ENCODE data around the gene MORF4L1.

Gene MORF4L1

GRCh38 chr15:78850352-78850751, 22.3 kb upstream of the MORF4L1 start:
- no peaks in the 10 kb centered on the region for H3K36me3 ChIP-seq (ENCODE audit: low read length)
- no peak overlapping the region for H3K27ac ChIP-seq (ENCODE audit: low read depth, low read length)
- H3K9ac ChIP-seq (ENCODE audit: low read length), result no peak overlapping the region
- H3K9me3 ChIP-seq (ENCODE audit: insufficient read depth, low read length), result no peaks in the 10 kb centered on the region
- H3K9me2 ChIP-seq (replicated peaks; ENCODE audit: insufficient read depth, low read length), result no peaks in the 10 kb centered on the region
- TF ChIP-seq EZH2phosphoT487 (conservative IDR thresholded peaks at IDR 0.05; ENCODE audit: low read length) (no peak), CTCF (IDR thresholded peaks at IDR 0.05; ENCODE audit: insufficient read depth, low read length, poor library complexity, severe bottlenecking) (no peak)
- no peak overlapping the region for H3K4me3 ChIP-seq (ENCODE audit: insufficient read depth, low read length, poor library complexity, severe bottlenecking)
- H2AFZ ChIP-seq (ENCODE audit: low read depth, low read length, severe bottlenecking), result no peak overlapping the region
- no peak overlapping the region for H3K4me2 ChIP-seq (ENCODE audit: low read depth, low read length, poor library complexity, severe bottlenecking)
- no peaks in the 10 kb centered on the region for H4K20me1 ChIP-seq (ENCODE audit: low read depth, low read length)
- no peaks in the 10 kb centered on the region for H3F3A ChIP-seq (ENCODE audit: insufficient read depth)
- H3K79me2 ChIP-seq (ENCODE audit: insufficient read depth, low read length), result no peaks in the 10 kb centered on the region
- no peaks in the 10 kb centered on the region for H3K27me3 ChIP-seq (ENCODE audit: low read length)

GRCh38 chr15:78850941-78851755, 21.5 kb upstream of the MORF4L1 start:
- Histone ChIP-seq H3K79me2 (ENCODE audit: insufficient read depth, low read length) (no peaks in the 10 kb centered on the region), H3K36me3 (ENCODE audit: low read length) (no peaks in the 10 kb centered on the region), H3K9me2 (replicated peaks; ENCODE audit: insufficient read depth, low read length) (no peaks in the 10 kb centered on the region), H2AFZ (ENCODE audit: low read depth, low read length, severe bottlenecking) (no peak overlapping the region), H3K27me3 (ENCODE audit: low read length) (no peaks in the 10 kb centered on the region), H3K9me3 (ENCODE audit: insufficient read depth, low read length) (no peaks in the 10 kb centered on the region), H3K4me2 (ENCODE audit: low read depth, low read length, poor library complexity, severe bottlenecking) (no peak overlapping the region), H3K27ac (ENCODE audit: low read depth, low read length) (no peak overlapping the region), H3K9ac (ENCODE audit: low read length) (no peak overlapping the region), H4K20me1 (ENCODE audit: low read depth, low read length) (no peaks in the 10 kb centered on the region), H3F3A (ENCODE audit: insufficient read depth) (no peaks in the 10 kb centered on the region), H3K4me3 (ENCODE audit: insufficient read depth, low read length, poor library complexity, severe bottlenecking) (no peak overlapping the region)
- TF ChIP-seq EZH2phosphoT487 (conservative IDR thresholded peaks at IDR 0.05; ENCODE audit: low read length) (no peak), CTCF (IDR thresholded peaks at IDR 0.05; ENCODE audit: insufficient read depth, low read length, poor library complexity, severe bottlenecking) (no peak)

- H3K9ac ChIP-seq (ENCODE audit: low read length), result no peak overlapping the region
- no peak for TF ChIP-seq CTCF (IDR thresholded peaks at IDR 0.05; ENCODE audit: insufficient read depth, low read length, poor library complexity, severe bottlenecking)
- TF ChIP-seq EZH2phosphoT487 (conservative IDR thresholded peaks at IDR 0.05; ENCODE audit: low read length), result no peak
- no peak overlapping the region for H3K4me2 ChIP-seq (ENCODE audit: low read depth, low read length, poor library complexity, severe bottlenecking)
- H3F3A ChIP-seq (ENCODE audit: insufficient read depth), result no peaks in the 10 kb centered on the region
- no peaks in the 10 kb centered on the region for H3K36me3 ChIP-seq (ENCODE audit: low read length)
- H3K9me2 ChIP-seq (replicated peaks; ENCODE audit: insufficient read depth, low read length), result no peaks in the 10 kb centered on the region
- no peak overlapping the region for H3K27ac ChIP-seq (ENCODE audit: low read depth, low read length)
- H4K20me1 ChIP-seq (ENCODE audit: low read depth, low read length), result no peaks in the 10 kb centered on the region
- H3K27me3 ChIP-seq (ENCODE audit: low read length), result no peaks in the 10 kb centered on the region
- no peak overlapping the region for H2AFZ ChIP-seq (ENCODE audit: low read depth, low read length, severe bottlenecking)
- no peak overlapping the region for H3K4me3 ChIP-seq (ENCODE audit: insufficient read depth, low read length, poor library complexity, severe bottlenecking)
- H3K79me2 ChIP-seq (ENCODE audit: insufficient read depth, low read length), result no peaks in the 10 kb centered on the region
- no peaks in the 10 kb centered on the region for H3K9me3 ChIP-seq (ENCODE audit: insufficient read depth, low read length)
These were observed 19.2 kb upstream of the MORF4L1 start for GRCh38 chr15:78853500-78853899.

All from SU-DHL-6 (cell line).